ENCODE data around the gene ZNF407. TPM values are rescaled to one million over a fixed set of nuclear protein-coding genes. Genes with fewer than 3 reads are reported as not detected.

Gene ZNF407
- total RNA-seq, 1 experiment from 2014 or later, result 8.2 TPM

DNA sequence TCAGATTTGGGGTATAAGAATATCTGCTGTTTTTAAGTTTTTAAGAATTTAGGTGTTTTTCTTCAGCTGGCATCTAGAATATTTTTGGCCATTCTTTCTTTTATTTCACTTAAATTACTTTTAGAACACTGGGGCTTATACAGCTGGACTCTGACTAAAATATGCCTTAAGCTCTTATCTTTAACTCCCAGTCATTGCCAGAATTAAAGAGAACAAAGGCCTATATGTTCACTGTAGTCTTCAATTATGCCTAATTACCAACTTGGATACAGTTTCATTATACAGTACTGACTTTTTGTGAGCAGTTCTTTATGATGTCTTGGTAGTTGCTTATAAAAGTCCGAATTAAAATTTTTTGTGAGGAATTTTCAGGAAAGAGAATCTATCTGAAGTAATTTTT, 192.8 kb downstream of the ZNF407 start:
- DNase-seq (ENCODE audit: low read depth), result no peak

DNA sequence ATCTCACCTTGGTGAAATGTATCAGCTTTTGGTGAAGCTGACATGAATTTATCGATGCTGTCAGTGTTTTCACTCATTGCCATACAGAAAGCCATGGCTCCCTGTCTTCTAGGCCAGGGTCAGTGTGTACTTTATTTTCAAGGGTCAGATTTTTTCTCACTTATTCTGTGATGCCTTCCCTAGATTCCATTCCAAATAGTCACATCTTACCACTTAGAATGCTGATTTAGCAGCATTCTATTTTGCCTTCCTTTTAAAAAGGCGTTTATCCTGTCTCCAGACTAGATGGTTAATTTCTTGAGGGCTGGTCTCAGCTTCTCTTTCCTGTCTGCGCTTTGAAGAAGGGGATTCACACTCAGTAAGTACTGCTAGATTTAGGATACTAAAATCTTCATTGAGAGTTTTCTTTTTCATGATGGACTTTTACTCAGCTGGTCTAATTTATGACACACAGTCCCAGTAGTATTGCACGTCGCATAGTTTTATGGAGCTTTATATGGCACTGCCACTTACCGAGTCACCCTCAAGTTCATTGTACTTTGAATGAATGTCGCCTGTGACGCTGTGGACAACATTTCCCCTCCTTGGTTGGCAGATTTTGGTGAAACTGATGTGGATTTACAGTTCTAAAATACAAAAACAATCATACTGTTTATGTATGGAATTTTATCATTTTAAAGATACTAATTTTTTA, 194.0 kb downstream of the ZNF407 start:
- no peak for DNase-seq (ENCODE audit: low read depth)

DNA sequence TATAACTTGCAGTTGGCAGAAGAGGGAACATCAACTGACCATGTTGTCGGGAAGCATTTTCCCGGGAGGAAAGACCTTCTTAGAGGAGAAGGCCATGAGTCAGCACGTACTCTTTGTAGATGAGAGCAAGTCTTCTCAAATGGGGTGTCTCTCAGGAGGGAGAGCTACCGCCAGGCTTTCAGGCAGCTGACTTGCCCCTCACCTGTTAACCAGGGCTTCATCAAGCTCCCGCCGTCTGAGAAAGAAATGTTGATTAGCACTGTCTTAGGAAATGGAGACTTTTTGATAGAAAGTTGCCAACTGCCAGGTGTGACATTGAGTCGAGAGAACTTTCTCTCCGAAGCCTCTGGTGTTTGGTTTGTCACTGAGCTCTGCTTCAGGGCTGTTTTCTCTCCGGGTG, 196.1 kb downstream of the ZNF407 start:
- DNase-seq (ENCODE audit: low read depth), result no peak

DNA sequence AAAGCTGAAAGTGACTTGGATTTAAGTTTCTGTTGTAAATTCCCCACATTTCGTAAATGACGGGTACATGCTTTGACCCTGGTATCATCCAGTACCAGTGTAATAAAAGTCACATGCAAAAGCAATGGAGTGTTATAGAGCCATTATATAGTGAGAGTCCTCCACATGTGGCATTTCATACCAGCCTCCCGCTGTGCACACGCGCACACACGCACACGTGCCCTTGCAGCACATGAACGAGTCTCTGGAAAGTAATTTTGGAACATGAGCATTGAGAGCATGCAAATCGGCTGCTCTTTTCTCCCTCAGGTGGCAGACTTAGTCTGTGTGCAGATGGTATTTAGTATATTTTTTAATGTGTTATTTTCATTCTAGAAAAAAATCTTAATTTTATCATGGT, 198.1 kb downstream of the ZNF407 start:
- no peak for DNase-seq (ENCODE audit: low read depth)

DNA sequence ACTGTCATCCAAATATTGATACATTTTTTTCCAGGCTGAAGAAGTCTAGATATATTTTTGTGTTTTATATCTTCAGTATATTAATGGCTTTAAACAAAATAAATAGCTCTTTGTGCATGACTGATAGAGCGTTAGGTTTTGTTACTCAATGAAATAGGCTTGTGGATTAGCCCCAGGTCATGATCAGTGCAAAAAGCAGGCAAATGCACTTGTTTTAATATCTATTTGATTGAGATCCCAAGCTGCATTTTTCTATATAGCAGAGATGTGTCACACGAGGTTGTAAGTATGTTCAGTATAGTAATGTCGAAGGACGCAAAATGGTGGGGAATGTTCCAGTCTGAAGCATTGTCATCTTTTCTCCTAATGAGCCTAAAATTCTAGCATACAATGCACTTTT, 198.5 kb downstream of the ZNF407 start:
- DNase-seq (ENCODE audit: low read depth), result no peak

DNA sequence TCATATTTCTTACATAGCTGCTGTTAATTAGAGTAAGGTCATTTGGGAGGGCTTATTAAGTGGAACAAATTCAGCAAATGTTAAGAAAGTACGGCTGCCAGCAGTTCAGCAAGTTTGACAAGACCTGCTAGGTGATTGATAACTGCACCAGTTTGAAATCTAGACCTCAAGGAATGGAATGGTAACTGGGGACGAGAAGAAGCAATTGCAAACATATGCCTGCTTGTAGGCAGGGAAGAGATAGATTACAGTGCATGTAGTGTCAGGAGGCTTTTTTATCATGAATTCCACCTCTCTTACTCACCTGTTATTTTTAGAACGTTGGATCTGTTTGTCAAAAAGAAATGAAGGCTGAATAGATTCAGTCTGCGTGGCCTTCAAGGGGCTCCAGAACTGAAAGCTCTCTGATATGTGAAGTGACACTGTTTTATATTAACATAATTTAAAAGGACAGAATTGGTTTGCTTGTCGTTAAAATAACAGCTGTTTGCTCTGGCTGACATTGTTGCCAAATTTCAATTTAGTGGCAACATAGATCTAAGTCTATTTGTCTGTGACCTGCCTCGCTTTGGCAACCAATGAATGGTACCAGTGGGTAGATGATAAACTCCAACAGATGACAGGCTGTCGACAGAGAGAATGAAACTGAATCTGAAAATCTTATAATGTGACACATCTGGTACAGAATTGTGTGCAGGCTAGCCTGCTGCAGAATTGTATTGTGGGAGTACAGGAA, 199.3 kb downstream of the ZNF407 start:
- DNase-seq (ENCODE audit: low read depth), result peak; percentile 69

DNA sequence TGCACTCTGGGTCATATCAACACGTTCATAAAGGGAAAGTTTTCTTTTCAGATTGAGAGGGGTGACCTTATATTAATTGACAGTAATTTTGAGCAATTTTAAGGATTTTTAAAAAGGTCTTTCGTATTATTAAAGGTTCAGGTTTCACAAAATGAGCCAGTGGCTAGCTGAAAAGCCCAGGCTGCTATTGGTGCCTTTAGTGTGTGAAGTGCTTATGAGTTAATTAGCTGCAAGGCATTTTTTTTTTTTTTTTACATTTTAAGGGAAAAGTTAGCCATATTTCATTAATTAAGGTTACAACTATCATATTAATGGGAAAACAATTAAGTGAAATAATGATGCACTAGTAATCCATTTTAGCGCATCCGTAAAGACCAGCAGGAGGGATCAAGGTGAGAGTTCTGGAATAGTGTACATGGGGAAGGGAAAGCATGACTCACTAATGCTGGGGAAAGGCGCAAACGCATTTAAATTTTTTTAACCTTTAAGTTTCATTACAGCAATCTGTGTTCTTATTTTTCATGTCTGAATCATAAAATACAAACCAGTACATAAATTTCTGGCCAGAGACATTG, 200.0 kb downstream of the ZNF407 start:
- no peak for DNase-seq (ENCODE audit: low read depth)

DNA sequence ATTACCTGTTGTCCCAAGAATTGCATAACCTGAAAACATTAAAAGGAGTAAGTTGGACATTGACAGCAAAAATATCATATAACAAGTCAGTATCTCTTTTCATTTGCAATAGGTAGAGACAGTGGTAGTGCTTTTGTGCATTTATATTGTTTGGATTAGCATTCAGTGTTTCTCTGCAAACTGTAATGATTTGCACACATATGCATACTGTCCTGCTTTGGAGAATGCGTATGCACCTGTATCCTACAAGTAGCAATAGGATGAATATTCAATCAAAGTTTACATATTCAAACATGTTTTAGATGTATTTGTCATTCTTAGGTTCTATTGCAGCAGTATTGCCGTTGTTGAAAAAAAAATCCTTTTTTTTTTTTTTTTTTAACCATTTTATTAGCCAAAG, 201.9 kb downstream of the ZNF407 start:
- DNase-seq (ENCODE audit: low read depth), result no peak

DNA sequence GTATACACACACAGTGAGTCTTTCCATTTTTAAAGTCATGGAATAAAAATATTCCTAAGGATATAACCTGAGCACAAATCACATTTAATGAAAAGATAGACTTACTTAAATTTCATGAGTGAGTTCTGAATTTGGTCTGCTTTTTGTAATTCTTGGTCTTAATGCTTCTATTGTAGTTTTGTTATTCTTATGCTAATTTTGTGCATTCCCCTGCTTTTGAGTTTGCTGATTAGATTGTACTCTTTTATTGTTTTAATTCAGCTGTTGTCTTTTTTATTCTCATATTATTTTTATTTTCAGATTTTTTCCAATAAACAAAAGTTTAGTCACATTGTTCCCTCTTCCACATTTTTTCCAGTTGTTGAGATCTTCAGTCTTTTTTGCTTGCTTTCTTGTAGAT, 202.4 kb downstream of the ZNF407 start:
- no peak for DNase-seq (ENCODE audit: low read depth)

DNA sequence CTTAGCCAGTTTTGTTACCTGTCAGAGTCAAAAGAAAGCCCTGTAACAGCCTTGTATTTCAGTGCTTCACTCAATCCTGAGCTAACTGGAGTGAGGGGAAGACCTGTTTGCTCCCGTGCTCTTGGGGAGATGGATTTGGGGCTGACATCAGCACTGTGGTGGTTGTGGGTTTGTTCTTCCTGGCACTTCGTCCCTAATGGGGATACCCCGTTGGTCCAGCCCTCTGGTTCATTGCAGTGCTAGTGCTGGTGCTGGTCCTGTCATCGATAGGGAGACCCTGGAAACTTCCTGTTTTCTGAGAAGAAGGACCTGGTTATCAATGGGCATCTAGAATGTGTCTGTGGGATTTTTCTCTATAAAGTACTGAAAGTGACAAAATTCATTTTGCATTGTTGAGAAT, 205.4 kb downstream of the ZNF407 start:
- no peak for DNase-seq (ENCODE audit: low read depth)

DNA sequence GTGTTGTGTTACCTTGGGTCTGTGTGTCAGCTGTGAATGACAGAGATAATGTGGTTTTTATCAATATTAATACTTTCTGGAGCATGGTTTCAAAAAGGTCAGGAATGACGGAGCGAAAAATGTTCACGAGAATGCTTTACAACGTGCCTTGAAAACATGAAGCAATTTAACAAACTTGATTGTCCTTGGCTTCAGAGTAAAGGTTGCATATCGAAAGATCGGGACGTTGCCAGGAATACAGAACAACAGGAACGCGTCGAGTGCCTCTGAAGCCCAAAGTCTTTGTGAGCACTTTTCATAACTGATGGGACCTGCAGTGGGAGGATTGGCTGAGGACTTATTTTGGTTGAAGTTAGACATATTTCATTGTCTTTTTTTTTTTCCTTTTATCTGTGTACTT, 206.1 kb downstream of the ZNF407 start:
- DNase-seq (ENCODE audit: low read depth), result no peak

DNA sequence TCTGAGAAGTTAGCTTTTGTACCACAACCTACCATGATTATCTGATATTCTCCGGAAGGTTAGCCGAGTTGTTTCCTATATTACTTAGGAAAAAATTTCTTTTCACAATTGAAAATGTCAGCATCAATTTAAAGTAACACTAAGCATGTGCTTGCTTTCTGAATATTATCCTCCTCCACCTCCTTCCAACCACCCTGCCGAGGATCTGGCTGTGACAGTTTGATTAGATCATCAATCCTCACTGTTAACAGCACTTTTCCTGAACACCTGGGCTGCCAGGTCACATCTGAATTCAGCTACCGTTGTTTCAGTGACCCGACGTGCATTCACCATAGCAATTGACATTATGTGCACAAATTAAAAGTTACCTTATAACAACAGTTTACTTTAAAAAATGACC, 207.0 kb downstream of the ZNF407 start:
- no peak for DNase-seq (ENCODE audit: low read depth)

DNA sequence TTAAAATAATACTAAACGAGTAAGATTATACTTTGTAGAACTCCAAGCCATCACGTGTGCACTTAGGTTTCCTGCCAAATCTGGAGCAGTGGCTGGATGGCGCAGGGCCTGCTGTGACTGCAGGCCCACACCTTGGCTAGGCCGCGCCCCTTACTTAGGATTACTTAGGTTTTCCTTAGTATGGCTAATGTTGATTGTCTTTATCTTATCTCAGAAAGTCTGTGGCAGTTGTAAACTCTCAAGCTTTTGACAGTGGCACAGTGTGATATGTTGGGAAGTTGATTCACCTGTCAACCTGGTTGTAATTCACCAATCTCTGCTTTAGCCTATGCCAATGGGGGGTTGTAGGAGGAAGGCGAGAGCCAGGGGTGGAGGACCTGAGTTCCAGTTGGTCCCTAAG, 208.4 kb downstream of the ZNF407 start:
- DNase-seq (ENCODE audit: low read depth), result no peak

DNA sequence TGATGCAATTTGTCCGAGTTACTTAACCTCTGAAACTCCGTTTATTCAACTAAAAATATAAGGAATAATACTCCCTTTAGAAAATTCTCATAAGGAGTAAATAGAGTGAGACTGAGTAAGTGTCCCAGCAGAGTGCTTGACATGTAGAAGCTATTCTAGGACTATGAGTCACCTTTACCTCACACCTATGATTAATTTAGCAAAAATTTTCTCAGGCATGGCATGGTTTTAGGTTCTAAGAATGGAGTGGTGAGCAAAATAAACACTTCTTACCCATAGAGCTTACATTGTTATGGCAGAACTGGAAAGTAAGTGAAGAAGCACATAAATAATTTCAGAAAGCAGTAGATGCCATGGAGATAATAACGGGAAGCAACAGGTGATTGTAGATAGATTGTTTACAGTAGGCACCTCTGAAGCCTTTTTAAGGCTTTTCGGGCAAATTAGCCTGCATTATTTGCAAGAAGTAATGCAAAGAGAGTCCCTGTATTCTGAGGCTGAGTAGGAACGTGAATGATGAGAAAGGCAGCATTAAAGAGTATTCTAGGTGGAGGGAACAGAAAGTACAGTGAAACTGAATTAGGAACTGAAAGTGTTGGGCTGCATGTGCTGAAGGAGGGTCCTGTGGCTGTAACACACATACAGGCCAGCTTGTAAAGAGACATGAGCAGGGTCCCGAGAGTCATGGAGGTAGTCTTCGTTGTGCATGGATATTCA, 209.2 kb downstream of the ZNF407 start:
- DNase-seq (ENCODE audit: low read depth), result peak; percentile 96

DNA sequence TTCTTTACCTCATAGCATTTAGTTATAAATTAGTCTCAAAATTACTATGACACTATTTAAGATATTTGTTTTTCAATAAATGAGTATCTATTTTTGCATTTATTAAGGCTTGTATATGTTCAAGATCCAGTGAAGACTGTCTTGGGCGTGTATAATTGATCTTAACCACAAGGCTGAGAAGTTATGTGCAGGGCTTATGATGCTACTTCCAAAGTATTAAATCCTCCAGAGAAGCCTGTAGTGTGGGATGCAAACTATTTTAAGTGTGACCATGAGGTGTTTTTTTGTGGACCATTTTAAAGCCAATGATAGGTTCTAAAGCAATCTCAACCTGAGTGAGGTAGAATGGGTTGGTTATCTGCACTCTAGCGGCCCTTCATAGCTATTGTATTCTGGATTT, 219.9 kb downstream of the ZNF407 start:
- DNase-seq (ENCODE audit: low read depth), result no peak

DNA sequence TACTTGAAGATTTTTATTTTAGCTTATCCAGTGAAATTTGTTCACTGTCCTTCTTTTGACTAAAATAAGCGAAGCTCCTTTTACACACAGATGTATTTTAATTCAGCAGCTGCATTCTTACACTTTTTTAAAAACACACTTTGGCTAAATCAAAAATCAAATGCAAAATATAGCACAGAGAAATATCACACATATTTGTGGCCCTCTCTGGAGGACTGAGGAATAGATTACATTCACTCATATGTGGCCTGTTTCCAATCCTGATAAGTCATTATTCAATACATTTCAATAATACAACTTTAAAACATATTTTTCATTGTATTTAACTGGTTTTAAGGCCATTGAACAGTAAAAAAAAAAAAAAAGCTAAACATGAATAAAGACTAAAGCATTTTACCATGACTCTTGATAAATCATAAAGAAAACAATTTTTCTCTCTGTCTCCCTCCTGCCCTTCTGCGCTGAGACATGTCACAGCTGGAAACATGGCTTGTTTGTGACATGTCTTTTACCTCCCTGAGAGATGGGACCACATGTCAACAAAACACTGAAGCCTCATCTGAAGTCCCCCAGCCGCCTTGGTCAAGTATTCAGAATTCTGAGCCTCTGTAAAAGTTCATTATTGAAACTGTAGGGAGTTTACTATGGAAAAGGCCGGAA, 221.0 kb downstream of the ZNF407 start:
- DNase-seq (ENCODE audit: low read depth), result no peak

DNA sequence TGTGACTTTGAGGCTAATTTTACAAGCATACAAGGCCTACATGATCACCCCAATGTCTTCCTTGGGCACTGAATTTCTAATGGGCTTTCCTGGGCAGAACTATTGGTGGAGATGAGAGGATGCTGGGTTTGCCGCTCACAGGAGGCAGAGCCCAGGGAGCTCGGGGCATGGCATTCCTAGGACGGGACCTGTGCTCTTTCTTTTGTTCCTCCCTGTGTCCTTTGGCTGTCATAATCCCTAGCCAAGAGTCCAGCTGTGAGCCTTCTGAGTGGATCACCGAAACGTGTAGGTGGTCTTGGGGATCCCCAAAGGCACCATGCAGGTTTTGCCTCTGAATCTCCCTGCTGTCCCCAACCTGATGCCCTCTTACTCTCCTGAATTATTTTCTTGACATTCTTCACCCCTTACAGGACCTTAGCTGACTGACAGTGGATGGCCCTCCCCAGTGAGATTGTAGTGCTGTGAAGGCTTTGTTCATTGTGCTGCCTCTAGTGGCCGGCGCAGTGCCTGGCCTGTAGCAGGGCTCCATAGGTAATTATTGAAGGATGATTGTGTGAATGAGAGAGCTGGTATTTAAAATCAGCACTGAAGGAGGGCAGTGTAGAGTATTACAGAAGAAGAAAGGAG, 221.9 kb downstream of the ZNF407 start:
- DNase-seq (ENCODE audit: low read depth), result peak; percentile 42

DNA sequence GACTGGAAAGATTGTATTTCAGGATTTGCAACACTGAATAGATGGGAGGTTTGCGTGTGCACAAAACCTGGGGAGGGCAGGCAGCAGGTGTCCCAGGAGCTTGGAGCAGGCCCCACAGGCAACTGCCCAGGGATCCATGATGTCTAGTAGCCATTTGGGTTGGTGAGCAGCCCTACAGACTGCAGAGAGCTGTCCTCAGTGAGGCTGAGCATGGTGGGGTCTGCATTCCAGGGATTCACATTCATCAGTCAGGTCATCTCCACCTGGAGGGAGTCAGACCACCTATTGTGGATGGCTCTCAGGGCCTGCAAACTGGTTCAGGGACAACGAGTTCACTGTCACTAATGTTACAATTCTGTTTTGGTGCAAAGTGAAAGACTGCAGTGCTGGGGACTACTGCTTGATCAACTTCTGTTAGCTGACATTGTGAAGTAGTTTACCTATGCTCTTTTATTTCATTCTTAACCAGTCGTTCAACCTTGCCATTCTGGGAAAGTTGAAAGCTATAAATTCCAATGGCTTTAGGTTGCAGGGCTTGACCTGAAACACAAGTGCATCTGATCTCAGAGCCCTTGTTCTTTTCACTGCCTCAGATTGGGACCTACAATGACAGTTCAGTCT, 222.6 kb downstream of the ZNF407 start:
- no peak for DNase-seq (ENCODE audit: low read depth)

DNA sequence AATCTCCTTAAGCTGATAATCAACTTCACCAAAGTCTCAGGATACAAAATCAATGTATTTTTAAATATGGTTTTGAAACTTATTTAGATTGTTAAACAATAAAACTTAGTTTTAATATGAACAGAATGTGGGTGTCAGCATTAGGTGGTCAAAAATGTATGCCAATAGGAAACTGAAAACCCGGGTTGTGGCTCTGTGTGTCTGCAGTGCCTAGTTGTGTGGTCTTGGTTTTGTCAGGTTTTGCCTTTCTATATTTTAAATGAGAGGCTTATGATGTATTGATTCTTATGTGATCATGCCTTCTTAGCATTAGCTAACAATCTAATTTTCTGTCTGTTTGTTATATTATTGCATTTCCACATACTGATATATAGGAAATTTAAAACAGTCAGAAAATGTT, 227.8 kb downstream of the ZNF407 start:
- no peak for DNase-seq (ENCODE audit: low read depth)

DNA sequence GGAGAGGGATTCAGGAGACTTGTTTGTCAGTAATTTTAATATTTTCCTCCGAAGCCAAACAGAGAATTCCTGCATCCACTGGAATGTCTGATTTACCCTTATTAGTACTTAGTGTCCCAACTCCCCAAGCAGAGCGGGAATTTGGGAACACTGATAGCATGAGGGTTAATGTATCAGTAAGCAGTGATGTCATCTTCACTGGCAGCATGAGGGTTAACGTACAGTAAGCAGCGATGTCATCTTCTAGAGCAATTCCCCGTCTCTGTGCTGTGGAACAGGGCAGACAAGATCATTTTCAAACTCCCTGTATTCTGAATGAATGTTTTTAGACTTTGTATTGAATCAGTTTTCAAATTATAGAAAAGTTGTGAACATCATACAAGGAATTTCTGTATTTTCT, 228.9 kb downstream of the ZNF407 start:
- no peak for DNase-seq (ENCODE audit: low read depth)

DNA sequence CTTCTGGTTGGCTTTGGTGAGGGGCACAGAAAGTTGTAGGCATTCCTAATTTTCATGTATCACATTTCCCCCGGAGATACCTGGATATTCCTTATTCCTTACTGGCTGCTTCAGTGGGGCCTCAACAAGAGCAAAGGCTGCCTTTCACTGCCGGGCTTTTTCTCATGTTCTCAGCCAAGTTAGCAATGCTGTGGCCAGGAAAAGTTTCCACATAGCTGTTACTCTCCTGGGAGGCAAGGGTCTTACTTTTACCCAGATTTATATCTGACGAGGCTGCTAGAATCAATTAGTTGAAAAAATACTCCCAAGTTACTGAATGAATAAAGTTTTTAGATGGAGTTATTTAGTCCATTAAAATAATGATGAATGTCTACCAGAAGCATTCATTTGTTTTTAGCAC, 230.5 kb downstream of the ZNF407 start:
- no peak for DNase-seq (ENCODE audit: low read depth)
